ENCODE results near the gene KLHDC4.
A peak's percentile ranks its signal among the peaks of the same experiment; 100 is the strongest.
"Not testable (repeated sequence)": the region's sequence is repeated elsewhere in the genome, so short reads cannot be mapped to it uniquely, and the experiment has no call there.

Gene KLHDC4

GRCh38 chr16:87765776-87766484, at the start of gene KLHDC4:
Gene KLHDC4, minus strand, starts transcription at chr16:87765986. Its CDS starts 96 bp downstream, at chr16:87765890.
- DNase-seq: peak; percentile 91

GRCh38 chr16:87815567-87815966, 49.8 kb upstream of the KLHDC4 start:
- DNase-seq: no peak

DNA sequence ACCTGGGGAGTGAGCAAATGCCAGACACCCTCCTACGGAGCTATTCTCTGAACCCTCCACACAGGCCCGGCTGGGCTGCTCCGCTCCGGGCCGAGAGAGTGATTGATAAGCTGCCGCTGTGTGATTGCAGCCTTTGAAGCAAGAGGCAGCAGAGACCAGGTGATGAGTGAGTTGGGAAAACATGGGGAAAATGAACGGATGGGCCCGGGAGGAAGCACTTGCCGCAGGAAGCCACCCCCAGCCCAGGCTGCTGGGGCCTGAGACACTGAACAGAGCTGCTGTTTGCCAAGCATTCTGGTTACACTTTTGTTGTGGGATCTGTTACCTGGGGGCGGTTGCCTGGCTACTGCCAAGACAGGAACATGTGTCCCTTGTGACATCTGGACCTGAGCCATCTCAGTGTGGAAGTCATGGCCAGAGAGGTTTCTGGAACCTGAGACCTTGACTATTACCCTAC, 46.4 kb upstream of the KLHDC4 start:
- DNase-seq: no peak

DNA sequence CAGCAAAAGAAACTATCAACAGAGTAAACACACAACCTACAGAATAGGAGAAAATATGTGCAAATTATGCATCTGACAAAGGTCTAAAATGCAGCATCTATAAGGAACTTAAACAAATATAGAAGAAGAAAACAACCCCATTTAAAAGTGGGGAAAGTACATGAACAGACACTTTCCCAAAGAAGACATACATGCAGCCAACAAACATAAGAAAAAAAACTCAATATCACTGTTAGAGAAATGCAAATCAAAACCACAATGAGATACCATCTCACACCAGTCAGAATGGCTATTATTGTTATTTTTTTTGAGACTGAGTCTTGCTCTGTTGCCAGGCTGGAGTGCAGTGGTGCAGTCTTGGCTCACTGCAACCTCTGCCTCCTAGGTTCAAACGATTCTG, 45.7 kb upstream of the KLHDC4 start:
- not testable (repeated sequence) for DNase-seq

DNA sequence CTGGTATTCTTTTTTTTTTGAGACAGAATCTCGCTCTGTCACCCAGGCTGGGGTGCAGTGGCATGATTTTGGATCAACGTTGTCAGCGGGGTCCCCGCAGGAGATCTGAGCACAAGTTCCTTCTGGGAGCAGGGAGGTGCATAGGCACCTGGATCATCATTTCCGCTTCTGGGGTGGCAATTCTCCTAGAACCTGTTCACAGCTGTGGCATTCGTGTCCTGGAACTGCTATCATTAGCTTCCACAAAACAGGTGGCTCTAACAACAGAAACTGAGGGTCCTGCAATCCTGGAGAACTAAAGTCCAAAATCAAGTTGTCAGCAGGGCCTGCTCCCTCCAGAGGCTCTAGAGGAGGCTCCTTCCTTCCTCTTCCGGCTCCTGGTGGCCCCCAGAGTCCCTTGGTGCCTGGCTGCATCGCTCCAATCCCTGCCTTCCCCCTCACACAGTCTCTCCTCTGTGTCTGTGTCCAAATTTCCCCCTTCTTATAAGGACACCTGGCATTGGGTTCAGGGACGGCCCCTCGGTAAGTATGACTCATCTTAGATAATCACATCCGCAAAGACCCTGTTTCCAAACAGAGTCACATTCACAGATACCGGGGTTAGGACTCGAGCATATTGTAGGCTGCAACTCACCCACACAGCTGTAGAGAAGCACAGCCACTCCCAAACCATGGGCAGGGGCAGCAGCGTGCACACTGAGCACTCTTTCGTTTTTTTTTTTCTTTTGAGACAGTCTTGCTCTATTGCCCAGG, 43.5 kb upstream of the KLHDC4 start:
- DNase-seq: no peak

- no peak for DNase-seq
These were observed 42.3 kb upstream of the KLHDC4 start for GRCh38 chr16:87808108-87808507.

GRCh38 chr16:87806641-87807546, 41.1 kb upstream of the KLHDC4 start:
- DNase-seq: peak; percentile 21

DNA sequence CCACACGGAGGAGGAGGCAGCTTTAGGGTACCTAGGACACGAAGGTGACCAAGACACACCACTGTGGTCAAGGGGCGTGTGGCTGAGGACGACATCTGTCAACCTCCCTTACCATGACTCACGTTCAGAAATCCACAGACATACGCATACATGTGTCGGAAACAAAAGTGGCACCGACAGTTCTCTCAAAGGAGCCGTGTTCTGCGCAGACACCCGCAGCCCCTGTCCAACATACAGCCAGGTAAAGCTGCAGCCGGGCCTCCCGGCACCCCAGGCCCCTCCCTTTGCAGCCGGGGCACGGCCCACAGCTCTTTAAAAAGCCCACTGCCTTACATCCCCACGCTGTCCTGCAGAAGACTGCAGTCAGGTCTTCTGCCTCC, 40.5 kb upstream of the KLHDC4 start:
- DNase-seq: no peak

DNA sequence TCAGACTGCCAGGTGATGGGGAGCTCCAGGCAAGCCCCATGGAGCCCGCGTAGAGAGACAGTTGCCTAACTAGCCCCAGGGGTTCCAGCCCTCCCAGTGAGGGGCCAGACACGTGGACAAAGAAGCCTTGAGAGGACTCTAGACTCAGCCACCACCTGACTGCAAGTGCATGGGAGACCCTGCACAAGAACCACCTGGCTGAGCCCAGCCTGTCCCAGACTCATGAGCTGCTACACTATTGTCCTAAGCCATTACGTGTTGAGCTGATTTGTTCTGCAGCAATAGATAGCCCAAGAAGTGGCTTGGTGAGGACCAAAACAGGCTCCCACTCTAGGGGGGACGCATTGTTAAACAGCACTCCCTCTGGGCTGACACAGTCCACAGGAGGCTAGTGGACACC, 37.6 kb upstream of the KLHDC4 start:
- no peak for DNase-seq

- DNase-seq: no peak
These were observed 36.9 kb upstream of the KLHDC4 start for GRCh38 chr16:87802670-87803069.

DNA sequence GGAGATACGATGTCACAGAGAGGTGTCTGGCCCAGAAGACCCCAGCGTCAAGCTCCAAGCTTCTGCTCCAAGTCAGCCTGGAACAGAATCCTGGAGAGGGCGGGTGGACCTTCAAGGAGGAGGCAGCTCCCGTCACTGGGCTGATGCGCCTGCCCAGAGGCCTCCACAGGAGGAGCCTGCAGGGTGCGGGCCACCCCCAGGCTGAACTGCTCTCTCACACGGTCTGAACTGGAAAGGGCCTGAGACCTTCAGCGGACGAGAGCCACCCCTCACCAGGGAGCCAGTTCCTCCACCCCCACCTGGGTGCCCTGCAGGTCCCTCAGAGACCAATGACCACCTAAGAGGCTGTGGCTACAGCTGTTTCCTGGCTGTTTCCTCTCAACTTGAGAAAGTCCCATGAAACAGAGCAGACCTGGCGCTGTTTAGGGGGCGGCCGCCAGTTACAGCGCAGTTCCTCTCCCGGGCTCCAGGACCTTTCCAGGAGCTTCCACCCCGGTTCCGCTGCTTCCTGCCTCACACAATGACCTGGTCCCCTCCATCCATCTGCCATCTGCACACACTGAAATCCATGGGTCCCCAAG, 36.0 kb upstream of the KLHDC4 start:
- DNase-seq: no peak

DNA sequence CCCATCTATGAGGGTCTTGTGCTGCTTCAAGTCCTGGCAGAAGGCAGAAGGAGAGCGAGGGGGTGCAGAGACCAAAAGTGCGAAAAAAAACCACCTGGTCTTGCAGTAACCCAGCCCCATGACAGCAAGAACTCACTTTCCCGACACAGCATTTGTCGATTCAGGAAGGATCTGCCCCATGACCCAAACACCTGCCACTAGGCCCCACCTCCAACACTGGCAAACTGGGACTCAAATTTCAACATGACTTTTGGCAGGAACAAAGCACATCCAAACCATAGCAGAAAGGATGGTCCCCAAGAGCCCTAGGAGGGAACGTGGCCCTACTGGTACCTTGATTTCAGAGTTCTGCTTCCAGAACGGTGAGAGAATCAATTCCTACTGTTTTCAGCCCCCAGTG, 34.7 kb upstream of the KLHDC4 start:
- no peak for DNase-seq

DNA sequence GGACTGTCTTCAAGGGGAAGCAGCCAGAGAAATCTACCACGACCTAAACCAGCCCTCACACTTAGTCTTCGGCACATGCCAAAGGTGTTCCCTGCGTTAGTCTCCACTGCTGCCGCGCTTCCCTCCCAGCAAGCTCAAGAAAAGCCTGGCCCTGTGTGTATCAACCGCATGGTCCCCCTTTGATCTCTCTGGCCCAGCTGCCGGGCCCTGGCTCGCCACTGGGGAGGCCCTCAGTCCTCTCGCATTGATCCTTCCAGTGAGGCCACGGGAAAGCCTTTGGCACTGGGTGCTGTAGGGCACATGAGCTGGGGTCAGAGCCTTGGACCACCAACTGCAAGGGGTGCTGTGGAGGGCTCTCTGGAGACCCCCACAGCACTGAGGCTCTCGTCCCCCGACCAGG, 29.6 kb upstream of the KLHDC4 start:
- DNase-seq: no peak

- no peak for DNase-seq
These were observed 28.8 kb upstream of the KLHDC4 start for GRCh38 chr16:87794485-87795078.

DNA sequence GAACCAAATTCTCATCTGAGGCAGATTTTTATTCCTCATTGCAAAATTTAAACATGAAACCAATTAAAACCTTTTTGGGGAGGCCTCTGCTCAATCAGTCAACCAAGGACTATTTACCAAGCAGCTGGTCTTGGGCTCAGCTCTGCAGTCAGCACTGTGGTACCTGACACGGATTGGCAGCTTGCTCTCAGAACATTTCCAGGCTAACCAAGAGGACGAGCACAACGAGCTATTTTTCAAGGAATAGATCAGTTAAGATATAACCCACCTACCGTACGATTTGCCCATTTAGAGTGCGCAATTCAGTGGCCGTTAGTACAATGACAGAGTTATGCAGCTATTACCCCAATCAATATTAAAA, 26.4 kb upstream of the KLHDC4 start:
- no peak for DNase-seq

DNA sequence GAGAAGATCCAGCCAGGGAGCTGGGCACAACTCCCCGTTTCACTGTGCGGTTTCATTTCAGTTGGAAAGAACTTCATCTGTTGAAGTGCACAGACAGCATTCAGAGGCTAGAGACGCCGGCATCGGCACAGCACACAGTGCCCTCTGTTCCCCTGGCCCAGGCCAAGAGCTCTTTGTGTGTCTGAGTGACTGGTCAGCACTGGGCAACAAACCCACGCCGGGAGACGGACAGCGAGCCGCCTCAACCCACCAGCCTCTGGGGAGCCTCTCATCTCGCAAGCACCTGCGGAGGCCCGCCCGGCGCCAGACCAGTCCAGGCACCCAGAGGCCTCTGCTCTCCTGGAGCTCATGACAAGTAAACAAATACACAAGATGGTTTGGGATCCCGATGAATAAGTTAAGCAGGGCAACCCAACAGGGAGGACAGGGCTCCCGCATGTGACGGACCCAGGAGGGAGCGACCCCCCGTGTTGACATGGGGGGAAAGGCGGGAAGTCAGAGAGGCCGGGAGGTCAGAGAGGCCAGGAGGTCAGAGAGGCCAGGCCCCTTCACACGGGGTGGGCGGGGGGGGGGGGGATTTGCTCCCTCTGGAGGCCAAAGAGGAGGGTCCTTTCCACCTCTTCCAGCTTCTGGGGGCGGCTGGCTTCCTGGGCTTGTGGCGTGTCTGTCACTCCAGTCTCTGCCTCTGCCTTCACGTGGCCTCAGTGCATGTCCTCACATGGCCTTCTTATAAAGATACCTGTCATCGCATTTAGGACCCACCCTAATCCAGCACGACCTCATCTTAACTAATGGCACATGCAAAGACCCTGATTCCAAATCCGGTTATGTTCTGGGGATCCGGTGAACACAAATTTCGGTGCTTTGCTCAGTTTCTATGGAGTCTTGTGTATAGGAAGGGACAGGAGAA, 25.8 kb upstream of the KLHDC4 start:
- DNase-seq: no peak

DNA sequence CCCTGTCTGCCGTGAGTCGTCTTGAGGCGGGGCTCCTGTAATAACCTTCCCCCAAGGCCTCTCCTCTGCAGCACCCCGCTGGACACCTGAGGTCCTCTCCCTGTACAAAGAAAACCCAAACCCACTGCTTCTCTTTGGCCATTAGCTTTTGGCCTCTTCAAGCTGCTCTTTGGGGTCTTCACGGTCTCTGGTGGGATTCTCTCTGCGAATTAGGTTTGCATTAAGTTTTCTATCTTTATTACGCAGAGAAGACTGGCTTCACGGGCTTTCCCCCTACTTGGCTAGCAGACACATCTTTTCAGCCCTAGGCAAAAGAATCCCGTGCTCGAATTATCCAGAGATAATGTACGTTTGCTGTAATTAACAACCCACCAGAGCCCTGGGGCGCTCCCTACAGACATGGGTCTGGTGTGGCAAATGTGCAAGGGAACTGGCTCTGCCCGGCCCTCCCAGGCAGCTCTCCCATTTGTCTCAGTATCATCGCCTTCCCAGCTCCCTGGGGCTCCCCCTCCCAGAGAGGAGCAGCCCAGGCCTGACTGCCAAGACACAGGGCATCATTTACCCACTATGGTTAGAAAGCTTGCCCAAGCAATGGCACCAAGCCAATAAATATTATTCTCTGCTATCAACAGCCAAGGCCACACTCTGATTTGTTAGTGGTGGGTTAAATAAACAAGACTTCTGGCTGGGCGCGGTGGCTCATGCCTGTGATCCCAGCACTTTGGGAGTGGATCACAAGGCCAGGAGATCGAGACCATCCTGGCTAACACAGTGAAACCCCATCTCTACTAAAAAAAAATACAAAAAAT, 24.7 kb upstream of the KLHDC4 start:
- no peak for DNase-seq

- DNase-seq: no peak
These were observed 23.9 kb upstream of the KLHDC4 start for GRCh38 chr16:87789437-87790291.

- not testable (repeated sequence) for DNase-seq
These were observed 23.1 kb upstream of the KLHDC4 start for GRCh38 chr16:87788730-87789436.

Data from CD4-positive, alpha-beta T cell treated with Interleukin-12 subunit alpha and Interleukin-12 subunit beta, for 1 hour (primary cell).